HL-60 (cell line): ENCODE data around the gene EPHA1.

ENCODE experiments used
- DNase-seq, 2 experiments: peaks; one replicate each; pipeline ENCODE4 v3.0.0-alpha.2; 2010 to 2020; ENCODE audit warnings: low read depth in 1 of 2, low spot score in 1 of 2
- H3K27ac ChIP-seq: fragments of 250-450 bp; sonication (Bioruptor Pico); replicated peaks from 2 replicates; pipeline ENCODE4 v1.5.1; 2020; ENCODE audit warnings: mild to moderate bottlenecking, moderate library complexity
- H3K27me3 ChIP-seq: fragments of 250-450 bp; sonication (Bioruptor Pico); 2 replicates; pipeline ENCODE4 v1.5.1; 2021; ENCODE audit warnings: mild to moderate bottlenecking, moderate library complexity; ENCODE audit not compliant: insufficient read depth, poor library complexity, severe bottlenecking
- H3K4me3 ChIP-seq: replicated peaks from 2 replicates; pipeline ENCODE4 v1.5.1; 2011; ENCODE audit warnings: mild to moderate bottlenecking, control low read depth, low read length; ENCODE audit not compliant: insufficient read depth
- GABPA ChIP-seq: IDR thresholded peaks from 2 replicates; pipeline ENCODE4 v1.6.1; 2012; ENCODE audit warnings: low read depth
- POLR2AphosphoS5 ChIP-seq: IDR thresholded peaks from 2 replicates; pipeline ENCODE4 v1.6.1; 2012; ENCODE audit warnings: low read depth
- SPI1 ChIP-seq: IDR thresholded peaks from 2 replicates; pipeline ENCODE4 v1.6.1; 2012; ENCODE audit warnings: low read depth, mild to moderate bottlenecking, borderline replicate concordance
- TF ChIP-seq, protein P1 (sequence below): IDR thresholded peaks from one replicate; pipeline ENCODE4 v1.5.1; 2011; ENCODE audit warnings: low read length, control low read depth, inconsistent platforms; ENCODE audit not compliant: insufficient read depth
- TF ChIP-seq, protein P2 (sequence below): IDR thresholded peaks from 2 replicates; pipeline ENCODE4 v1.6.1; 2012; ENCODE audit warnings: low read depth; ENCODE audit not compliant: insufficient replicate concordance

EPHA1 gene

DNA sequence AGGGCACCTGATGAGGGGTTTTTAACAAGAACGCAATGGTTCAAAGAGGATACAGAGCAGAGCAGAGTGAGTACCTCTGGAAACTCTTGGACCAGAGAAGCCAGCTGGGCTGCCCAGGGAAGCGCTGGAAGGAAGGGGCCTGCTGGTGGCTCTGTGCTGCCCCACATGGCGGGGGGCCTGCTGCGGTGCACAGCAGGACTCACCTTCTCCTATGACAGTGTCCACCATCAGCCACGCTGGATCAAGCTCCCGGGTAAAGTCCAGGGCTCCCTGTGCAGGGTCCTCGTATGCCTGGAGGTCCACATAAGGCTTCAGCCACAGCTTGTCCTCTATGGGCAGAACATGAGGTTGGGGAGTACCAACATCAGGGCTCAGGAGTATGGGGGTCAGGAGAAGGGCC, 12.5 kb downstream of the EPHA1 start:
- H3K27me3 ChIP-seq = no peaks in the 10 kb centered on the region
- TF ChIP-seq, protein P1, sequence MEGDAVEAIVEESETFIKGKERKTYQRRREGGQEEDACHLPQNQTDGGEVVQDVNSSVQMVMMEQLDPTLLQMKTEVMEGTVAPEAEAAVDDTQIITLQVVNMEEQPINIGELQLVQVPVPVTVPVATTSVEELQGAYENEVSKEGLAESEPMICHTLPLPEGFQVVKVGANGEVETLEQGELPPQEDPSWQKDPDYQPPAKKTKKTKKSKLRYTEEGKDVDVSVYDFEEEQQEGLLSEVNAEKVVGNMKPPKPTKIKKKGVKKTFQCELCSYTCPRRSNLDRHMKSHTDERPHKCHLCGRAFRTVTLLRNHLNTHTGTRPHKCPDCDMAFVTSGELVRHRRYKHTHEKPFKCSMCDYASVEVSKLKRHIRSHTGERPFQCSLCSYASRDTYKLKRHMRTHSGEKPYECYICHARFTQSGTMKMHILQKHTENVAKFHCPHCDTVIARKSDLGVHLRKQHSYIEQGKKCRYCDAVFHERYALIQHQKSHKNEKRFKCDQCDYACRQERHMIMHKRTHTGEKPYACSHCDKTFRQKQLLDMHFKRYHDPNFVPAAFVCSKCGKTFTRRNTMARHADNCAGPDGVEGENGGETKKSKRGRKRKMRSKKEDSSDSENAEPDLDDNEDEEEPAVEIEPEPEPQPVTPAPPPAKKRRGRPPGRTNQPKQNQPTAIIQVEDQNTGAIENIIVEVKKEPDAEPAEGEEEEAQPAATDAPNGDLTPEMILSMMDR = no peak
- TF ChIP-seq POLR2AphosphoS5 (no peak), GABPA (no peak), SPI1 (no peak)
- TF ChIP-seq, protein P2, sequence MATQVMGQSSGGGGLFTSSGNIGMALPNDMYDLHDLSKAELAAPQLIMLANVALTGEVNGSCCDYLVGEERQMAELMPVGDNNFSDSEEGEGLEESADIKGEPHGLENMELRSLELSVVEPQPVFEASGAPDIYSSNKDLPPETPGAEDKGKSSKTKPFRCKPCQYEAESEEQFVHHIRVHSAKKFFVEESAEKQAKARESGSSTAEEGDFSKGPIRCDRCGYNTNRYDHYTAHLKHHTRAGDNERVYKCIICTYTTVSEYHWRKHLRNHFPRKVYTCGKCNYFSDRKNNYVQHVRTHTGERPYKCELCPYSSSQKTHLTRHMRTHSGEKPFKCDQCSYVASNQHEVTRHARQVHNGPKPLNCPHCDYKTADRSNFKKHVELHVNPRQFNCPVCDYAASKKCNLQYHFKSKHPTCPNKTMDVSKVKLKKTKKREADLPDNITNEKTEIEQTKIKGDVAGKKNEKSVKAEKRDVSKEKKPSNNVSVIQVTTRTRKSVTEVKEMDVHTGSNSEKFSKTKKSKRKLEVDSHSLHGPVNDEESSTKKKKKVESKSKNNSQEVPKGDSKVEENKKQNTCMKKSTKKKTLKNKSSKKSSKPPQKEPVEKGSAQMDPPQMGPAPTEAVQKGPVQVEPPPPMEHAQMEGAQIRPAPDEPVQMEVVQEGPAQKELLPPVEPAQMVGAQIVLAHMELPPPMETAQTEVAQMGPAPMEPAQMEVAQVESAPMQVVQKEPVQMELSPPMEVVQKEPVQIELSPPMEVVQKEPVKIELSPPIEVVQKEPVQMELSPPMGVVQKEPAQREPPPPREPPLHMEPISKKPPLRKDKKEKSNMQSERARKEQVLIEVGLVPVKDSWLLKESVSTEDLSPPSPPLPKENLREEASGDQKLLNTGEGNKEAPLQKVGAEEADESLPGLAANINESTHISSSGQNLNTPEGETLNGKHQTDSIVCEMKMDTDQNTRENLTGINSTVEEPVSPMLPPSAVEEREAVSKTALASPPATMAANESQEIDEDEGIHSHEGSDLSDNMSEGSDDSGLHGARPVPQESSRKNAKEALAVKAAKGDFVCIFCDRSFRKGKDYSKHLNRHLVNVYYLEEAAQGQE = no peak

DNA sequence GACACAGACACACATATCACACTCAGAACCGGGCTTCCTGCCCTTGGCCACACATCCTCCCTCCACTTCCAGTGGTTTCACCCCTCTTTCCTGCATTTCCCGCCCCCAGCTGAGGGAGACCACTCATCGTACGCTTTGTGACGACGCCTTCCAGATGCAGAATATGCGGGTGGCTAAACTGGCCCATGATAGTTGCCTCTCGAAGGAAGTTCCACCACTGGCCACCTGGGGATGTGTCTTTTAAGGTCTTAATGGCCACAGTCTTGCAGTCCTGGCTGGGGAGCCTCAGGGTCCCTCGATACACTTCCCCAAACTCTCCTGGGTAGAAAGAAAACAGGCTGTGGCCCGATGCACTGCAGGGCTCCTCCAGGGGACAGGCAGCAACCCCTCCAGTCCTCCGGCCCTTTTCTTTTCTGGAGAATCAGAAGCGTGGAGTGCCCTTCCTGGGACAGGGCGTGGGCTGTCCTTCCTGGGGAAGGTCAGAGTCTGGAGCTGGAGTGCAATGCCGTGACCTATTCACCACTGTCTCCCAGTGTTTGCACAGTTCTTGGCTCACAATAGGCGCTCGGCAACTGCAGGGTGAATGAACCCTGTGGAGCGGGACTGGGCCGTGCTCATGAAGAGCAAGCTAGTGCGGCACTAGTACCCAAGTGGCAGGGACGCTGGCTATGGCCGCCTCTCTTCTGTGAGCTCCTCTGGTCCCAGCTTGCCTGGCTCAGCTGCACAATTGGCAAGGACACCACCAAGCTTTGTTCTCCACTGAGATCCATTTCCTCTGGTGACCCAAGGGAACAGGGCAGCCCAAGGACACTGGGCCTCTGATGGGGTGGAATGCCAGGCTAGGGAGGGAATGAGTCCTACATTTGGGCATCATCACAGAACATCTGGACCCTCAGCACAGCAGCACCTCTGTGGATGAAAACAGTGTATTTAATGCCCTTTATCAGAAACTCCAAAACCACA, 13.2 kb downstream of the EPHA1 start:
- TF ChIP-seq SPI1 (peak; percentile 58; the same call in 1 of the 2 replicates), POLR2AphosphoS5 (no peak)
- TF ChIP-seq, protein P2 = no peak
- TF ChIP-seq, protein P1 = peak; percentile 3
- no peaks in the 10 kb centered on the region for H3K27me3 ChIP-seq
- no peak for DNase-seq
- no peak overlapping the region for H3K4me3 ChIP-seq
- H3K27ac ChIP-seq = no peak overlapping the region

More for the DNA sequence above, 12.5 kb downstream of the EPHA1 start:
- DNase-seq = no peak
- no peak overlapping the region for H3K27ac ChIP-seq
- H3K4me3 ChIP-seq = no peak overlapping the region

DNA sequence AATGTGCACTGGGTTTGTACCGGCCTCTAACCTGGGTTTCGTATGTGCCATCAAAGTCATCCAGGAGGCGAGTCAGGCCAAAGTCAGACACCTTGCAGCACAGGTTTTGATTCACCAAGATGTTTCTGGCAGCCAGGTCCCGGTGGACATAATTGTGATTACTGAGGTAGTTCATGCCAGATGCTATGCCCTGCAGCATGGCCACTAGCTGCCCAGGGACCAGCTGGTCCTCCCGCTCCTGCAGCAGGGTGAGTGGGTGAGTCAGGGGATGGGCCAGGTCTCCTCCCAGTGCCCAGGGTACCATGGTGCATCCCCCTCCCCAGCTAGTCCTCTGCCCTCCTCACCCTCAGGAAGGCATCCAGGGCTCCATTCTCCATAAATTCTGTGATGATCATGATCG, 13.9 kb downstream of the EPHA1 start:
- Histone ChIP-seq H3K27me3 (no peaks in the 10 kb centered on the region), H3K4me3 (no peak overlapping the region), H3K27ac (no peak overlapping the region)
- no peak for DNase-seq
- TF ChIP-seq GABPA (no peak), SPI1 (no peak), POLR2AphosphoS5 (no peak)
- TF ChIP-seq, protein P2 = no peak
- TF ChIP-seq, protein P1 = no peak
